Right cardiac atrium (tissue), 5 donors: ENCODE data around the gene RPS25. TPM values are rescaled to one million over a fixed set of nuclear protein-coding genes. Genes with fewer than 3 reads are reported as not detected.
"Not testable (repeated sequence)": the region's sequence is repeated elsewhere in the genome, so short reads cannot be mapped to it uniquely, and the experiment has no call there.

Source experiments
- ATAC-seq, 2 donors: fragments of 200-7000 bp; cut with Tn5 transposase; one replicate each; pipeline versions ENCODE4 v1.8.0 to v1.9.1; 2020; ENCODE audit warnings: moderate library complexity in 2 of 2, mild to moderate bottlenecking in 1 of 2
- DNase-seq, 3 donors: peaks; one replicate each; pipeline ENCODE4 v3.0.0-alpha.2; 2020
- H3K27ac ChIP-seq: one replicate; pipeline ENCODE4 v1.5.1; 2013; ENCODE audit warnings: mild to moderate bottlenecking, low read length, control low read depth, moderate library complexity
- H3K27me3 ChIP-seq: one replicate; pipeline ENCODE4 v1.6.1; 2013; ENCODE audit not compliant: control insufficient read depth, insufficient read depth
- H3K4me1 ChIP-seq: one replicate; pipeline ENCODE4 v1.6.1; 2013; ENCODE audit warnings: low read length; ENCODE audit not compliant: control insufficient read depth, insufficient read depth
- H3K4me3 ChIP-seq: one replicate; pipeline ENCODE4 v1.5.1; 2013; ENCODE audit warnings: low read length, control low read depth
- H3K9me3 ChIP-seq: one replicate; pipeline ENCODE4 v1.6.1; 2013; ENCODE audit warnings: low read length; ENCODE audit not compliant: control insufficient read depth
- WGBS: extraction: QIAGEN DNeasy Blood & Tissue Kit; methylation state at CpG from one replicate; pipeline ENCODE4 v1.1.7; 2013; 5-methylcytosine and 5-hydroxymethylcytosine counted together
- intact Hi-C, 4 donors: fragments of 100-400 bp; cut with DNase I; formaldehyde crosslinking; loops; one replicate each; pipeline versions ENCODE4 v1.11.0 to v1.14.0; 2022 to 2023
- polyA plus RNA-seq: library from polyadenylated mRNA; stranded (reverse); fragments of 200-250 nt; gene quantifications from one replicate; pipeline ENCODE4 v1.2.3, GENCODE V29; 2013
- total RNA-seq, 4 donors: library from RNA; stranded (reverse); fragmentation: NEBNext Ultra II Directional; extraction: Animal tissue kit (Norgen Biotek cat#: 25700); gene quantifications; one replicate each; pipeline ENCODE4 v1.2.1, GENCODE V29; 2021
- donor health status: healthy with polysubstance abuse.
- donor health status: DM: no; HTN: yes; CAD: no.
- donor health status: DM: no; HTN: no; CAD: no.
- donor health status: DM: no; HTN: yes; CAD: no; lungs with severe emphysema.
- donor health status: DM: yes; HTN: yes; CAD: no.

The RPS25 gene
- total and polyA plus RNA-seq, 5 donors, result 750 to 2,193 (median 891) TPM

DNA sequence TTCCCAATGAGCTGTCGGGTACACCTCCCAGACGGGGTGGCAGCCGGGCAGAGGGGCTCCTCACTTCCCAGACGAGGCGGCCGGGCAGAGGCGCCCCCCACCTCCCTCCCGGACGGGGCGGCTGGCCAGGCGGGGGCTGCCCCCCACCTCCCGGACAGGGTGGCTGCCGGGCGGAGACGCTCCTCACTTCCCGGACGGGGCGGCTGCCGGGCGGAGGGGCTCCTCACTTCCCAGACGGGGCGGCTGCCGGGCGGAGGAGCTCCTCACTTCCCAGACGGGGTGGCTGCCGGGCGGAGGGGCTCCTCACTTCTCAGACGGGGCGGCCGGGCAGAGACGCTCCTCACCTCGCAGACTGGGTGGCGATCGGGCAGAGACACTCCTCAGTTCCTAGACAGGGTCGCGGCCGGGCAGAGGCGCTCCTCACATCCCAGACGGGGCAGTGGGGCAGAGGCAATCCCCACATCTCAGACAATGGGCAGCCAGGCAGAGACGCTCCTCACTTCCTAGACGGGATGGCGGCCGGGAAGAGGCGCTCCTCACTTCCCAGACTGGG, 26.6 kb downstream of the RPS25 start:
- ATAC-seq, H3K4me1 ChIP-seq, H3K4me3 ChIP-seq, H3K9me3 ChIP-seq, intact Hi-C loops, H3K27me3 ChIP-seq, H3K27ac ChIP-seq: not testable (repeated sequence)
- peak in 1 of 3 donors; percentile 50 for DNase-seq
- 95% methylated on average over 41 of the region's 44 CpGs for WGBS

DNA sequence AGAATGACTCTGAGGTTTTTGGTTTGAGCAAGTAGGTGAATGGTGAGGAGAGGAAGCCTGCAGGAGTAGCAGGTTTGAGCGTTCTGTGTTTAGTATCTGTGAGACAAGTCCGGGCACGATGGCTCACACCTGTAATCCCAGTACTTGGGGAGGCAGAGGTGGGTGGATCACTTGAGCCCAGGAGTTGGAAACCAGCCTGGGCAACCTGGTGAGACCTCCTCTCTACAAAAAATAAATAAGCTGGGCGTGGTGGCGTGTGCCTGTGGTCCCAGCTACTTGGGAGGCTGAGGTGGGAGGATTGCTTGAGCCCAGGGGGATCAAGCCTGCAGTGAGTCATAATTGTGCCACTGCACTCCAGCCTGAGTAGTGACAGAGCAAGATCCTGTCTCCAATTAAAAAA, 29.9 kb downstream of the RPS25 start:
- DNase-seq, result no peak
- 92% methylated on average over 5 of the region's 5 CpGs for WGBS

DNA sequence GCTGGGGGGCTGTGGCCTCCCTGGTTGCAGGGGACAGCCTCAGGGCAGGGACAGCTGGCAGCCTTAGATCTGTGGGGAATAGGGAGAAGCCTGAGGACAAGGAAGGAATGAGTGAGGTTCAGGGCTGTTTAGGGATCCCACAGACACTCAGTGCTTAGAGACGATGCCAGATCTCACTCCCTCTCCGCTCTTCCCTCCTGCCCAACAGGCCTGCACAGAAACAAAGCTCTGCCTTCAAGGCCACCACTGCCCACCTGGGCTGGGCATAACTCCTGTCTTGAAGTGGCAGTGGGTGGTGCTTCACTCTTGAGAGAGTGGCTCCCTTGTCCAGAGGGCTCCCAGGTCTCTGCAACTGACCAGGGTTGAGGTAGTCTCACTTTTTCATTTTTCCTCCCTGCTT, 33.3 kb downstream of the RPS25 start:
- no peaks in the 10 kb centered on the region for H3K9me3 ChIP-seq
- H3K4me3 ChIP-seq, result no peak overlapping the region
- peaks cover 1% of the 10 kb centered on the region for H3K4me1 ChIP-seq
- no peaks in the 10 kb centered on the region for H3K27me3 ChIP-seq
- DNase-seq (no peak), ATAC-seq (no peak)
- intact Hi-C loops, result no loop called here
- no peak overlapping the region for H3K27ac ChIP-seq
- 79% methylated on average over 2 of the region's 2 CpGs for whole genome bisulfite sequencing

More for the DNA sequence above, 29.9 kb downstream of the RPS25 start:
- no peak overlapping the region for H3K27ac ChIP-seq
- no peaks in the 10 kb centered on the region for H3K27me3 ChIP-seq
- ATAC-seq, result no peak
- H3K9me3 ChIP-seq, result no peaks in the 10 kb centered on the region
- H3K4me3 ChIP-seq, result no peak overlapping the region
- intact Hi-C loops, result no loop called here
- H3K4me1 ChIP-seq, result no peaks in the 10 kb centered on the region

DNA sequence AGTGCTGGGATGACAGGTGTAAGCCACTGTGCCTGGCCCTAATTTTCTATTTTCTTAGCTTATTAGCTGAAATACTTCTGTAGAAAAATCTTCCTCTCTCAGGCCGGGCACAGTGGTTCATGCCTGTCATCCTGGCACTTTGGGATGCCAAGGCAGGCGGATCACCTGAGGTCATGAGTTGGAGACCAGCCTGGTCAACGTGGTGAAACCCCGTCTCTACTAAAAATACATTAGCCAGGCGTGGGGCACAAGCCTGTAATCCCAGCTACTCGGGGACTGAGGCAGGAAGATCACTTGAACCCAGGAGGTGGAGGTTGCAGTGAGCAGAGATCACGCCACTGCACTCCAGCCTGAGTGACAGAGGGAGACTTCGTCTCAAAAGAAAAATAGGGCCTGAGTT, 33.8 kb downstream of the RPS25 start:
- H3K9me3 ChIP-seq, intact Hi-C loops, ATAC-seq, DNase-seq, H3K27me3 ChIP-seq, H3K27ac ChIP-seq, H3K4me1 ChIP-seq, H3K4me3 ChIP-seq: not testable (repeated sequence)
- WGBS, result 69% methylated on average over 8 of the region's 8 CpGs

DNA sequence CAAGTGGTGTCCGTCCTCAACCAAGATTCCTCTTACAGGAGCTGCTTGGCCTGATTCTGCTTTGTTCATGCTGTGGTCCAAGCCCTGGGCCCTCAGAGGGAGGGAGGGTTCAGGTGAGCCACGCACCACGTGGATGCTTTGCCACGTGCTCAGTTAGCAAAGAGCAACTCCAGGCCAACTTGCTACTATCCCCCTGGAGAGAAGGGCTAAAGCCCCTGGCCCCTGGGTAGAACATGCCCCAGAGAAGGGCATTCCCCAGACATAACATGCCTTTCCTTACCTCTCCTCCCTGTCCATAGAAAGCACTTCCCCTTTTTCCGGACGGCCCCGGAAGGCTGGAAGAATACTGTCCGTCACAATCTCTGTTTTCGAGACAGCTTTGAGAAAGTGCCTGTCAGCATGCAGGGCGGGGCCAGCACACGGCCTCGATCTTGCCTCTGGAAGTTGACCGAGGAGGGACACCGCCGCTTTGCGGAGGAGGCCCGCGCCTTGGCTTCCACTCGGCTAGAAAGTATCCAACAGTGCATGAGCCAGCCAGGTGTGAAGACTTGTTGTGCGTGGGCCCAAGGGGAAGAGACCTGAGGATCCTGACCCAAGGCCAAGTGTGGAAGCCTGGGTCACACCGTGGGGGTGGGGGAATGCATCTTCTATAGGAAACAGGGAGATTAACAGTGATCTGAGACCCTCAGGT, 37.8 kb downstream of the RPS25 start:
- Histone ChIP-seq H3K9me3 (no peaks in the 10 kb centered on the region), H3K27ac (no peak overlapping the region), H3K4me1 (peaks cover 1% of the 10 kb centered on the region), H3K4me3 (no peak overlapping the region), H3K27me3 (no peaks in the 10 kb centered on the region)
- WGBS, result 11% methylated on average over 21 of the region's 21 CpGs
- peak; percentile 79 to 82 for ATAC-seq
- intact Hi-C loops, result no loop called here
- peak; percentile 56 to 83 (median 83) for DNase-seq

DNA sequence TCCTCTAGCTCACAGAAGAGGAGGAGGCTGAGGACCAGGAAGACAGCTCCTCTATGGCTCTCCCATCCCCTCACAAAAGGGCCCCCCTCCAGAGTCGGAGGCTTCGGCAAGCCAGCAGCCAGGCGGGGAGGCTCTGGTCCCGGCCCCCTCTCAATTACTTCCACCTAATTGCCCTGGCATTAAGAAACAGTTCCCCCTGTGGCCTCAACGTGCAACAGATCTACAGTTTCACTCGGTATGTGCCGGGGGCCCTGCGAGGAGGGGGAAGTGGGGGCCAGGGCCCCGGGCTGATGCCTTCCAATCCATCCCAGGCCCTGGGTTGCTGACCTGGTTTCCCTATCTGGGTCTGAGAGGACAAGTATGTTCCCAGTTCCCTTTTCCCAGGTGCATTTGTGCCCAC, 38.7 kb downstream of the RPS25 start:
- no peaks in the 10 kb centered on the region for H3K27me3 ChIP-seq
- ATAC-seq, result peak in 1 of 2 donors; percentile 17
- DNase-seq, result no peak
- peaks cover 1% of the 10 kb centered on the region for H3K4me1 ChIP-seq
- no peaks in the 10 kb centered on the region for H3K9me3 ChIP-seq
- WGBS, result 49% methylated on average over 9 of the region's 9 CpGs
- no peak overlapping the region for H3K4me3 ChIP-seq
- no peak overlapping the region for H3K27ac ChIP-seq
- intact Hi-C loops, result no loop called here

DNA sequence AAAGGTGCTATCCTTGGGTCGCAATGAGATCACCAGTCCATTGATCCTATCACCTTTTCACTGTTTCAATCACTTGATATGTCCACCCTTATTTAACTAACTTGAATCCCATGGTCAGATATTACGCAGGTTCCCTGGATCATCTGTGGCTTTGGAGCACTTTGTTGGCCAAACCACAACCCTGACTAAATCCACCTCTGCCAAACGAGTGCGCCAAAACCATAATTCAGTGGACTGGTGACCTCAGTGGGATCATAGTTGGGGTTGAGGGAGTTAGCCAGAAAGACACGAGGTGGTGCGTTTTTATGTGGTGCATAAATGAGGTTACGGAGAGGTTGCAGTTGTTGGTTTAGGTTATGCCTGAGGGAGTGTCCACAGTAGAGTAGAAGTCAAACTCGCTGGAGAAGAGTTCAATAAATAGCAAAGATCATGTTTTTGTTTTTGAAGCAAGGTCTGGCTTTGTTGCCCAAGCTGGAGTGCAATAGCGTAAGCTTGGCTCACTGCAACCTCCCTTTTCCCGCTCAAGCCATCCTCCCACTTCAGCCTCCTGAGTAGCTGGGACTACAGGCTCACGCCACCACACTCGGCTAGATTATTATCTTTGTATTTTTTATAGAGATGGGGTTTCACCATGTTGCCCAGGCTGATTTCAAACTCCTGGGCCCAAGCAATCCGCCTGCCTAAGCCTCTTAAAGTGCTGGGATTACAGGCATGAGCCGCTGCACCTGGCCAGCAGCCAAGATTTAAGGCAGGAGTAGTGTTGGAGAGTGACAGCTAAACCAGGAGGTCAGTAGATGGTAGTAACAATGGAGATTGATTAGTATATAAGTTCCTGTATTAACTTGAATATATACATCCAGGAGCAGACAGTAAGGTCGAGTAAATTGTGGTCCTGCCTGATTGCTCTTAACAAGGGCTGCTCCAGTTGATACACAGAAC, 42.1 kb downstream of the RPS25 start:
- WGBS, result 81% methylated on average over 15 of the region's 15 CpGs
- no peak overlapping the region for H3K27ac ChIP-seq
- no peak for DNase-seq
- intact Hi-C loops, result no loop called here
- no peaks in the 10 kb centered on the region for H3K27me3 ChIP-seq
- no peak overlapping the region for H3K4me3 ChIP-seq
- peaks cover 1% of the 10 kb centered on the region for H3K4me1 ChIP-seq
- ATAC-seq, result no peak
- no peaks in the 10 kb centered on the region for H3K9me3 ChIP-seq

DNA sequence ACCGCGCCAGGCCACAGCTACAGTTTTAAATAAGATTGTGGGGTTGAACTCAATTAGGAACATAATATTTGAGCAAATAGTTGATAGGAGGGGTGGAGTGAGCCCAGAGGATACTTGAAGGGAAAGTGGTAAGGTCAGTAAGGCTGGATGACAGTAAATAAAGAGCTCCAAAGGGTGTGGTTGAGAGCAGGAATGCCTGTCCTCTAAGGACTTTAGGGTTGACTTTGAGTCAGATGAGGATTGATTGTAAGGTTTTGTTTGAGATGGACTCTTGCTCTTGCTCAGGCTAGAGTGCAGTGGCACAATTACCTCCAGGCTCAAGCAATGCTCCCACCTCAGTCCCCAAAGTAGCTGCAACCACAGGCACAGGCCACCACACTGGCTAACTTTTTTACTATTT, 44.2 kb downstream of the RPS25 start:
- H3K9me3 ChIP-seq, result no peaks in the 10 kb centered on the region
- no peaks in the 10 kb centered on the region for H3K27me3 ChIP-seq
- H3K4me3 ChIP-seq, result no peak overlapping the region
- 98% methylated on average over 2 of the region's 2 CpGs for WGBS
- intact Hi-C loops, result no loop called here
- H3K27ac ChIP-seq, result no peak overlapping the region
- no peaks in the 10 kb centered on the region for H3K4me1 ChIP-seq
- DNase-seq (no peak), ATAC-seq (no peak)

DNA sequence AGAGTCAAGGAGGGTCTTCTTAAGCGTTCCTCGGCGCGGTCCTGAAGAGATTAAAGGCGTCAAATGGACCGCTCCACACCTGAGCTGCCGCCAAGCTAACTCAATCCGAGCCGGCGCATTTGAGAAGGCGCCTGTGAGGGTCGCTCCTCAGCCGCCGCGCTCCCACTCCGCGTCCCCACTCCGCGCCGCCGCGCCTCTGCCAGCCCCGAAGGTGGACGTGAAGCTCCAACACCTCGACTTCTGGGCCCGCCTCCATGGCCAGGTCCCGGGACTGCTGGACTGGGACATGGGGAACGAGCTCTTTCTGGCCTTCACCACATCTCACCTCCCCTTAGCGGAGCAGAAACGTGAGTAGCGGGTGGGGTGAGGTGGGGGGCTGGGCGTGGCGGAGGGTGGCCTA, 46.5 kb downstream of the RPS25 start, which contains the start of gene FOXR1:
FOXR1 (plus strand) TSS at position 116 of the 400 bp plus-strand sequence; CDS start at position 287, 171 bp downstream.
- DNase-seq (no peak), ATAC-seq (no peak)
- Histone ChIP-seq H3K9me3 (no peaks in the 10 kb centered on the region), H3K27me3 (no peaks in the 10 kb centered on the region), H3K4me3 (no peak within 1 kb of the TSS), H3K27ac (no peak within 1 kb of the TSS), H3K4me1 (no peaks in the 10 kb centered on the region)
- intact Hi-C loops, result no loop called here
- 32% methylated on average over 33 of the region's 33 CpGs for WGBS

DNA sequence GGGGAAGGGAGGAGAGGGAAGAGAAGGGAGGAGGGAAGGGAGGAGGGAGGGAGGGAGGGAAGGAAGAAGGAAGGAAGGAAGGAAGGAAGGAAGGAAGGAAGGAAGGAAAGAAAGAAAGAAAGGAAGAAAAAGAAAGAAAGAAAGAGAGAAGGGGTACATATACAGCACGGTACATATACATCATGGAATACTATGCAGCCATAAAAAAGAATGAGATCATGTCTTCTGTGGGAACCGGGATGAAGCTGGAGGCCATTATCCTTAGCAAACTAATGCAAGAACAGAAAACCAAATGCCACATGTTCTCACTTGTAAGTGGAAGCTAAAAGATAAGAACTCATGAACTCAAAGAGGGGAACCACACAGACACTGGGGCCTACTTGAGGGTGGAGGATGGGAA, 48.6 kb downstream of the RPS25 start:
- H3K27ac ChIP-seq, H3K4me3 ChIP-seq, H3K9me3 ChIP-seq, DNase-seq, H3K27me3 ChIP-seq, ATAC-seq, intact Hi-C loops, H3K4me1 ChIP-seq: not testable (repeated sequence)
- 93% methylated on average over 2 of the region's 2 CpGs for WGBS
